GM18498 (cell line): ENCODE data around the gene PDS5B.
"Not testable (repeated sequence)": the region's sequence is repeated elsewhere in the genome, so short reads cannot be mapped to it uniquely, and the experiment has no call there.

ENCODE experiments used
- ATAC-seq: cut with Tn5 transposase; IDR thresholded peaks from one replicate; pipeline ENCODE4 v1.9.1; 2021; ENCODE audit warnings: mild to moderate bottlenecking, moderate library complexity; ENCODE audit not compliant: unreplicated experiment

Gene PDS5B

DNA sequence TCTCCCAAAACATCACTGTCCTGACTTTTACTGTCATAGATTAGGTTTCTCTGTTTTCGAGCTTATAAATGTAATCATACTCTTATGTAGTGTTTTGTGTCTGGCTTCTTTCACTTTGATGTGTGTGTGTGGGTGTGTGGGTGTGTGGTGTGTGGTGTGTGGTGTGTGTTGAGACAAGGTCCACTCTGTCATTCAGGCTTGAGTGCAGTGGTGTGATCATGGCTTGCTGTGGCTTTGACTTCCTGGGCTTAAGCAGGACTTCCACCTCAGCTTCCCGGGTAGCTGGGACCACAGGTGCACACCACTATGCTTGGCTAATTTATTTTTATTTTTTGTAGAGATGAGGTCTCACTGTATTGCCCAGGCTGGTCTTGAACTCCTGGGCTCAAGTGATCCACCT lies 59.6 kb downstream of the PDS5B start:
- peak; percentile 38 for ATAC-seq

DNA sequence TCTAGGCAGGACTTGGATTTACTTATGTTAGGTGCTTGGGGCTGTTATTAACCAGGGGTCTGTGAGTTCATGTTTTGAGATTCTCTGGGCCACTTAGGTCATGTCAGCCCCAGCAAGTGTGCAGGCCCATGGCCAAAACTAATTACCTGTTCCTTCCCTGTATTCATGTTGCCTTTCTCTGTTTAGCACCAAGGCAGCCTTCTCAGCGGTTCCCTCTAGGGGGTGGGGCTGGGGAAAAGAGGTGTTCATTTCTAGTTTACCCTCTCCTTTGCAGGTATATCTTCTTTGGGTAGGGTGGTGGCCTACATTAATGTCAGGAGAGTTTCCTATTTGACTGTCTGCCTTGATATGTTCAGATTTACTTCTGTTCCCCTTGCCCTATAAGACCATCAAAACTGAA lies 61.7 kb downstream of the PDS5B start:
- ATAC-seq: no peak

DNA sequence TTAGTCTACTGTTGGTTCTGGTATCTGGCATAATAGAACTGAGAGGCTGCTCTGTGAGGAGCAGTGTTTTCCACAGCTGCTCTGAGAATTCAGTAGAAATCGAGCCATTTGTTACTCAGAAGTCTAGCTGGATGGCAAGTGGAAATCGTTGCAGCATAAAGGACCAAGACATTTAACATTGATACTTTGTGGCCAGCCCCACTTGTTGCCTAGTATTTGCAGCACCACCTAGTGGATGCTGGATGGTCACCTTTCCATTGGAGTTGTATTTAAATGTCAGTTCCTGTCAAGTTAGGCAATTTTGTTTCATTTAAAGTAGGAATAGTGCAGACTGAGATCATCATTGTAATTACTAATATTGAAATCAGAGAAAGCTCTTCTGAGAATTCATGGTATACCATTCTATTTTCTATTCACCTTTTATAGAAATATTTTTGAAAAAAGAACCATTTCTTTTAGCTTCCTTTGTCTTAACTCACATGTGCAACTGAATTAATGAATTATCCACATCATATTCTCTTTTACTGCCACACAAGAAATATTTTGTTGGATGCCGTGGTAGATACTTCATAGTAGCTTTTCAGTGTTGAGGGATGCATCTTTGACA lies 64.6 kb downstream of the PDS5B start:
- ATAC-seq: peak; percentile 80

DNA sequence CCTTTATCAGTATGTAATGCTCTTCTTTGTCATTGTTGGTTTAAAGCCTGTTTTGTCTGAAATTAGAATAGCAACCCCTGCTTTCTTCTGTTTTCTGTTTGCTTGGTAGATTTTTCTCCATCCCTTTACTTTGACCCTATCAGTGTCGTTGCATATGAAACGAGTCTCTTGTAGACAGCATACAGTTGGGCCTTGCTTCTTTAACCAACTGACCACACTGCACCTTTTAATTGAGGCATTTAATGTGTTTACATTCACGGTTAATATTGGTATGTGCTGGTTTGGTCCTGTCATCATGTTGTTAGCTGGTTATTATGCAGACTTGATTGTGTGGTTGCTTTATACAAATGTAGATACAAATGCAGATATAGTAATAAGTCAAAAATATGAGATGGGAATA lies 71.1 kb downstream of the PDS5B start:
- ATAC-seq: no peak

DNA sequence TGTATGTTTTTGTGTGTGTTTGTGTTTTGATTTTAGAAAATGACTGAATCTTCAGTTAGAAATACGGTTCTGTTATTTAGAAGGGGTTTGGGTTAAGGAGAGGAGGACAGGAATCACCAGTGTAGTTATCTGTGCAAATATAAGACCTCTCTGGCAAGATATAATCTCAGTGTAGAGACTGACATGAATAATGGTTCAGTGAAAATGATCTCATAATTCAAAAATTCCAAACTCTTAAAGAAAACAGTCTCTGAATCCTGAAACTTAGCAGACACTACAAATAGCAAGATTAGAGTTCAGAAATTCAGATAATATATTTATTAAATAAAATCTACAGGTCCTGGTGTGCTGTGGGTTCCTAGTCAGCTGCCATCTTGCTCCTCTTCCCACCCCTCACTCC lies 73.5 kb downstream of the PDS5B start:
- ATAC-seq: no peak

DNA sequence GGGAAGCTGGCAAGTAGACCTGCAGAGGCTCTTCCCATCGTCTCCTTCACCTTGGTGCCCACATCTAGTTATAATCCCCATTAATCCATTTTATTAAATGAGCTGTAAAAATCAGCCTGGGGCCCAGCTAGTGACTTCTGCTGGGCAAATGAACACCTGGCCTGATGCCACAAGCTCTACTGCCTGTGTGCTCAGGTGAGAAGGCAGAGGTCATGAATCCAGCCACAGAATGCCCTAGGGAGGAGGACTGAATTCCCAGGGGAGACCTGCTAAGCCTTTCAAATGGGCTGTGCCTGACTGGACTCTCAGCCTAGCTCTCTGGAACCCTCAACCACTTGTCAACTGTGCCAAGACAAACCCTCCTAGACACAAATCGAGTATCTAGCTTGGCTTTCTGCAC lies 74.0 kb downstream of the PDS5B start:
- no peak for ATAC-seq

DNA sequence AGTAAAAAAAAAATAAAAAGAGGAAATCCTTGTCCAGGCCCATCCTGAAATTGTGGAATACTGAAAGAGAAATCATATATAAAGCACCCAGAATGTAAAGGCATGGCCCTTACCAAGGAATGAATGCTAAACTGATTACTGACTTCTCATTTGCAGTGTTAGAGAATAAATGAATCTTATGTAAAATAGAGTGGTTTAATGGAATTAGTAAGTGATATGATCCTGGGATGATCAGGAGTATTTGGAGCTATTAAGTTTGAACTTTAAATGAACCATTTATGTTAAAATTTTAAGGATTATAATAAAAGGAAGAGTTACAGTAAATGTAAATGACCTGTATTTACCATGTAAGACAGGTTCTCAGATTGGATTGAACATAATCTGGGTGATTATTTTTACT lies 75.4 kb downstream of the PDS5B start:
- no peak for ATAC-seq

DNA sequence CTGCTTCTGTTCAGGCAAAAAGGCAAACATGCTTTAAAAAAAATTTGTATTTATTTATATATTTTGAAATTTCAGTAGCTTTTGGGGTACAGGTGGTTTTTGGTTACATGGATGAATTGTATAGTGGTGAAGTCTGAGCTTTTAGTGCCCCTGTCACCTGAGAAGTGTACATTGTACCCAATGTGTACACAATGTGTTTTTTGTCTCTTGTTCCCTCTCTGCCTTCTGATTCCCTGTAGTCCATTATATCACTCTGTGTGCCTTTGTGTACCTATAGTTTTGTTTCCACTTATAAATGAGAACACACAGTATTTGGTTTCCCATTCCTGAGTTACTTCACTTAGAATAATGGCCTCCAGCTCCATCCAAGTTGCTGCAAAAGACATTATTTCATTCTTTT lies 77.4 kb downstream of the PDS5B start:
- no peak for ATAC-seq

DNA sequence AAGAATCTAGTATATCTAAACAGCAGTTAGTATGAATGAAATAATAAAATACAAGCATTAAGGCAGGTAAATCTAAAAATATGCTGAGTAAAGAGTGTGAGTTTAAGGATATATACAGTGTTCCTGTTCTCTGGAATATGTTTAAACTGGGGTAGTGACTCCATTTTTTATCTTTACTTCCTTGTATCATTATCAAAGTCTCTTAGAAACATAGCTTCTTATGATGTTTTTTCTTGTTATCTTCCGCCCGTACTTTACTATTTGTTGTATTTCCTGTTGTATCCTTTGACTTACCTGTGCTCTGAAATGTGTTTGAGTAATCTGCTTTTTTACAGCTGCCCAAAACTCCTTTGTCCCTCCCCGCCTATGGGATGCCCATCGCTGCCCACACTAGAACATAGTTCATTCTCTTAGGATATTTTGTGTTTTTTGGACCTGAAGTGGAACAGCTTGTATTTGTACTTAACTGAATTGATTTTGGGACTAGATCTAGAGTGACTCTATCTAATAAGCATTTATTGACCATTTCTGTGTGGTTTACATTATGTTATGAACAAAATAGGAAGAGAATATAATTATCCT lies 80.8 kb downstream of the PDS5B start:
- ATAC-seq: no peak

DNA sequence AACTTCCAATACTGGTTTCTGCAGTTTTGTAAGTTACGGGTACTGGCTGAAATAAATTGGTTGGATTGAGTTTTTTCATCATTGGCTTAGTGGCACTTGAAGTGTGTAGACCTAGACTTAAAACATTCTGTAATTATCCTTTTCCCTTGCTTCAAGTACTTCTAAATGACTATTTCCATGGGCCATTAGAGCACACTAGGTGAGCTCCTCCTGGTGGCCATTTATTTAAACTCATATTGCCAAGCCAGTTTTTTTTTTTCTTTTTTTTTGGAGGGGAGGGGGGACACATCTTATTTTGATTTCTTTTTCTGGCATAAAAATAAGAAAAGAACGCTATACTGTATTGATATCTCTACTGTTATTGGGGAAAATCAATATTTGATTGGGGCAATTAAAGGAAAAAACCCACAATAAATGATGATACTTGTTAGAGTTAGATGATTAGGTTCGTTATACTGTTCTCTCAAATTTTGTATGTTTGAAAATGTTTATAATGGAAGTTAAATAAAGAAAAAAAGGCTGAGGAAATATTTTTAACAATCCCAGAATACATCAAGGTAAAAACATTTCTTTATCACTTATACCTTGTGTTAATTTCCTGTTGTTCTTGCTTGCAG lies 82.9 kb downstream of the PDS5B start:
- ATAC-seq: no peak

DNA sequence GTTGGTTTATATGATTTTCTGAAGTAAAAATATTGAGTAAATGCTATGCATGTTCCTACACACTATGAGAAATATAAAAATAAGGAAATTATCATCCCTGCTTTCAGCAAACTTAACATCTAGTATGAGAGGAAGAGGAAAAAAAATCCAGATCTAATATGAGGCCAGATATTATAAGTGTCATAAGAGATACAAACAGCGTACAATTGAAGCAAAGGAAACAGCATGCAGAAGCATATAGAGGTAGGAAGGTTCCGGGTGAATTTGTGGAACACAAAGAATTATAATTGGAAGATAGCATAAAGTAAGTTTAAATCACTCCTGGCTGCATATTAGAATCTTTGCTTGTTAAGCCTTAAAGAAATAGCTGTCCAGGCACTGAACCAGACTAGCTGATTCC lies 88.3 kb downstream of the PDS5B start:
- ATAC-seq: no peak

DNA sequence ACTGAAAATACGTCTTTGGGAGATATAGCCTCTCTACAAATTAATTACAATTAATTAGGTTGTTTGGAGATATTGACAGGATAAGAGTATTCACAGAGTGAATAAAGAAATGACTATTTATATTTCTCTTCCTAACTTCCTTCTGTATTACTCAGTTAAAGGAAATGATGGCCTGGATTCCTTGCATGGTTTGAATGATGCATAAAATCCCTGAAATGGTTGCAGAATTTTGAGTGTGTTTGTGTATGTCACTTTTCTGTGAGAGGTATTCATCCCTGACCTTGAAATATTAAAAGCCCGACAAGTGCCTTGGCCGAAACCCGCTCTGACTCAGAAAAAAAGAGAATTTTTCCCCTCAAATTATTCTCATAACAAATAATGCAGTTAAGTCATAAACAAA lies 90.0 kb downstream of the PDS5B start:
- ATAC-seq: no peak

DNA sequence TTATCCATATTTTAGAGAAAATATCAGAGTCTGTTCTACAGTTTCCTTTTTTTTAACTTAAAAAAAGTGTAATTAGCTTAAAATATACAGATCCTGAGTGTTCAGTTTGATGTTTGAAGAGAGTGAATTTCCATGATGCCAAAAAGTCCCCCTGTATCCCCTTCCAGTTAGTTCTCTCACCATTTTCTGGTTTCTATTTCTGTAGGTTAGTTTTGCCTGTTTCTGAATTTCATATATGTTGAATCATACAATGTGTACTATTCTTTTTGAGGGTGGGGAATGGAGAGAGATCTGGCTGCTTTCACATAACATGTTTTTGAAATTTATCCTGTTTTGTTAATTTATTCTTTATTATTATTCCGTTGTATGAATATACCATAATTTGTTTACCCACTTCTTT lies 95.9 kb downstream of the PDS5B start:
- ATAC-seq: no peak

DNA sequence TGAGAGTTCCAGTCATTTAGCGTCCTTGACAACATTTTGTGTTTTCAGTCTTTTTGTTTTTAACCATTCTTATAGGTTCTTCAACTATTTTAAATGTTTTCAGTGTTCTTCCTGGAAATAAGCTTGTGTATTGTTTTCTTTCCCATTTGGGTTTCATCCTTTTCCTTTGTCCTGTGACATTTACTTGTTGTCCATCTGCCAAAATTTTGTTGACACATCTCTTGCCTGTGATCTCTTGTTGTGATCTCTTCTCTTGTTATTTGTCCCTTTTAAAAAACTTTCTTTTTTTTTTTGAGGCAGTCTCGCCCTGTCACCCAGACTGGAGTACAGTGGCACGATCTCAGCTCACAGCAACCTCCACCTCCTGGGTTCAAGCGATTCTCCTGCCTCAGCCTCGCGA lies 96.5 kb downstream of the PDS5B start:
- ATAC-seq: no peak

DNA sequence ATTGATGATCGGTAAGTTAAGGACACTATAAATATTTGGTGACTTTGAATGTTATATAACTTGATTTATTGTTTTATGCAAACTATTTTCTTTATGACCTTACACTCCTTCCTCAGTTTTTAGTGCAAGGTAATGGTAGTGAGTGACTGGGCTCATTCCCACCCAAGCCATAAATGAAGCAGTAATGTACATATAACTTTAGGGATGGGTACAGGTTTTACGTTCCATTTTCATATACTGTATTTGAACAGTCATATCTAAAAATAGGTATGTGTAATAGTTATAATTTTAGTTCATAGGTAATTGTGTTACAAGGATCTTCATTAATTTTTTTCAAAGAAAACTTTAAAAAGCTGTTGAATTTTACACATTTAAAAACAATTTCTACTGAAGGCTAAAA lies 101.0 kb downstream of the PDS5B start:
- no peak for ATAC-seq

DNA sequence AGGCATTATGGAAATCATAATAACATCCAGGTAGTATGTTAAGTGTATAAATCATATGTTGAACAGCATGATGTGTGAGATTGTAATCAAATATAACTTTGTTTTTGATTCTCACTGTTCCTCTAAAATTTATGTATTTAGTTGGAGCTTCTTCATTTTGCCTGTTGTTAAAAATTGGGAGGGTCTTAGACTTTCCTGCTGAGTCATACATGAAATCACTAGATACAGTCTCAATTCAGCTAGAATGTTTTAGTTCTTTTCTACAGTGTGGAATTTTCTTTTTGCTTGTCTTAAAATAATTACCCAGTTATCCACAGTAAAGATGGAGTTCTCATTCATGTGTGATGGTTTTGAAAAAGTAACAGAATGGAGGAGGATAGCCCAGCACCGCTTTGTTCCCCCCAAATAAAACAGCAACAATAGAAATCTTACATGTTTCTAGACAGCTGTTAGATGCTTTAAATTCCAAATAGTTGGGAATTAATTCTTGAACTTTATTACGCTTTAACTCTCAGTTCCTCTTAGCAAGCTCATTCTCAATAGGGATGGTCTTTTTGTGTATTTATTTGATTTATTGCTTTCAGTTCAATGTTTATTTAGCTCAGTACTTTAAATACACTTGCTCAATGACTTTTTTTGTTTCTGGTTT lies 109.5 kb downstream of the PDS5B start:
- ATAC-seq: no peak

DNA sequence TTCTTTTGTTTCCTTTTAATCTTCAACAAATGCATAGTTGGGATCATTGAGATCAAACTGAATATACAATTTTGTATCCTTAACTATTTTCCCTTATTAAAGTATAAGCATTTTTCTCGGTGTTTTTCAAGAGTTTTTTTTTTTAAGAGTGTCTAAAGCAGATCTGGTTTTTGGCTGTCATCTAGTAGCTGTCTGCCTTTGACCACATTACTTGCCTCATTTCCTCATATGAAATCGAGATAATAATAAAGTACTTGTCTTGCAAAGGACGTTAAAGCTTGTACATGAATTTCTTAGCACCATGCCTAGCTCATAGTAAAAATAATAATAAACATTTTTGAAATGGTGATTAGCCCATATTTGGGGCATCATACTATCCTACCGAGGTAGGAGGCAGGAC lies 121.2 kb downstream of the PDS5B start:
- no peak for ATAC-seq

DNA sequence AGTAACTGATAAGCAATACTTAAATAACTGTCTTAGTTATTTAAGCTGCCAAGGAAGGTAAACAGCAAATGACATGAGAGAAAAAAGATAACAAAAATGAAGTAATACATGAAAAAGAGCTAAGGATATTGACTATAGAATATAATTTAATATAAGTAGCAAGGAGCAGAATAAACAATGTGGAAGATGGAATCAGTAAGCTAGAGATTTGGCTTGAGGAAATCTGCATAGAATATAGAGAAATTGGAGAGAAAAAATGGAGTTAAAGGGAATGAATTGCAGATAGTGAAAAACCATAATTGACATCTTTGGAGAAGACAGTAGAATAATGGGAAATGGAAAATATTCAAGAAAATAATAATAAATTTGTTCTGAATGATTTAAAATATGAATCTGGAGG lies 127.1 kb downstream of the PDS5B start:
- no peak for ATAC-seq

DNA sequence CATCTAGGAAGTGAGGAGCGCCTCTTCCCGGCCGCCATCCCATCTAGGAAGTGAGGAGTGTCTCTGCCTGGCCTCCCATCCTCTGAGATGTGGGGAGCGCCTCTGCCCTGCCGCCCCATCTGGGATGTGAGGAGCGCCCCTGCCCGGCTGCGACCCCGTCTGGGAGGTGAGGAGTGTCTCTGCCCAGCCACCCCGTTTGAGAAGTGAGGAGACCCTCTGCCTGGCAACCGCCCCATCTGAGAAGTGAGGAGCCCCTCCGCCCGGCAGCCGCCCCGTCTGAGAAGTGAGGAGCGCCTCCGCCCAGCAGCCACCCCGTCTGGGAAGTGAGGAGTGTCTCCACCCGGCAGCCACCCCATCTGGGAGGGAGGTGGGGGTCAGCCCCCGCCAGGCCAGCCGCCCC lies 129.9 kb downstream of the PDS5B start:
- not testable (repeated sequence) for ATAC-seq

DNA sequence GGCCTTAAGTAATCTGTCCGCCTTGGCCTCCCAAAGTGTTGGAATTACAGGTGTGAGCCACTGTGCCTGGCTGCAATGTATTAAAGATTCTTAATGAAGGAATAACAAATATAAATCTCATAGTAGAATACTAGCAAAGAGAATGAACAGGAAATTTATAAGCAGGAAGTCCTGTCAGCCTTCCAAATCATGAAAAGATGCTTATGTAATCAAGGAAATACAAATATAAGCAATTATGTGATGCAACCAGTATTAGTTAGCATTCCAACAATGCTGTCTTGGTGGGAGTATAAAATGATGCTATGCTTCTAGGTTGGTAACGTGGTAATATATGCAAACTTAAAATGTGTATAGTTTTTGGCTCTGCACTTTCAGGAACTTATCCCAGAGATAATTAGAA lies 133.8 kb downstream of the PDS5B start:
- ATAC-seq: no peak

DNA sequence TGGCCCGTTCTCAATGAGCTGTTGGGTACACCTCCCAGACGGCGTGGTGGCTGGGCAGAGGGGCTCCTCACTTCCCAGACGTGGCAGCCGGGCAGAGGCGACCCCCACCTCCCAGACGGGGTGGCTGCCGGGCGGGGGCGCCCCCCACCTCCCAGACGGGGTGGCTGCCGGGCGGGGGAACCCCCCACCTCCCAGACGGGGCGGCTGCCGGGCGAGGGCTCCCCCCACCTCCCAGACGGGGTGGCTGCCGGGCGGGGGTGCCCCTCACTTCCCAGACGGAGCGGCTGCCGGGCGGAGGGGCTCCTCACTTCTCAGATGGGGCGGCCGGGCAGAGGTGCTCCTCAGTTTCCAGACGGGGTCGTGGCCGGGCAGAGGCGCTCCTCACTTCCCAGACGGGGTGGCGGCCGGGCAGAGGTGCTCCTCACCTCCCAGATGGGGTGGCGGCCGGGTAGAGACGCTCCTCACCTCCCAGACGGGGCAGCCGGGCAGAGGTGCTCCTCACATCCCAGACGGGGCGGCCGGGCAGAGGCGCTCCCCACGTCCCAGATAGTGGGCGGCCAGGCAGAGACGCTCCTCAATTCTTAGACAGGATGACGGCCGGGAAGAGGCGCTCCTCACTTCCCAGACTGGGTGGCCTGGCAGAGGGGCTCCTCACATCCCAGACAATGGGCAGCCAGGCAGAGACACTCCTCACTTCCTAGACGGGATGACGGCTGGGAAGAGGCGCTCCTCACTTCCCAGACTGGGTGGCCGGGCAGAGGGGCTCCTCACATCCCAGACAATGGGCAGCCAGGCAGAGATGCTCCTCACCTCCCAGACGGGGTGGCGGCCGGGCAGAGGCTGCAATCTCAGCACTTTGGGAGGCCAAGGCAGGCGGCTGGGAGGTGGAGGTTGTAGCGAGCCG lies 135.1 kb downstream of the PDS5B start:
- ATAC-seq: not testable (repeated sequence)
